WTC11 (cell line): ENCODE results near the gene SELENOP. TPM values are rescaled to one million over a fixed set of nuclear protein-coding genes. Genes with fewer than 3 reads are reported as not detected.

Source experiments
- ATAC-seq: fragments of 200-7000 bp; cut with Tn5 transposase; 2 replicates; pipeline ENCODE4 v1.10.0; 2021; ENCODE audit warnings: mild to moderate bottlenecking, moderate library complexity
- CTCF ChIA-PET: fragments of 300-600 bp; sonication (Branson Sonifier 250); formaldehyde crosslinking; loops from one replicate; lab custom pipeline; 2021; ENCODE audit warnings: antibody characterized with exemption; lab: Charles Lee
- POLR2A ChIA-PET: fragments of 350-600 bp; sonication (Branson Sonifier 250); formaldehyde crosslinking; loops from one replicate; lab custom pipeline; 2021; ENCODE audit warnings: antibody characterized with exemption; lab: Charles Lee
- DNase-seq: peaks from one replicate; pipeline ENCODE4 v3.0.0; 2021; ENCODE audit warnings: low spot score
- H3K27ac Mint-ChIP-seq: 2 replicates; pipeline ENCODE4 v1.8.0; 2021; ENCODE audit warnings: mixed read lengths
- H3K27me3 Mint-ChIP-seq: 2 replicates; pipeline ENCODE4 v1.8.0; 2021; ENCODE audit warnings: low read depth, mild to moderate bottlenecking, moderate library complexity, mixed read lengths
- H3K36me3 Mint-ChIP-seq: 2 replicates; pipeline ENCODE4 v1.8.0; 2021; ENCODE audit warnings: mixed read lengths
- H3K4me1 Mint-ChIP-seq: 2 replicates; pipeline ENCODE4 v1.8.0; 2022; ENCODE audit warnings: mixed read lengths
- H3K4me3 Mint-ChIP-seq: 2 replicates; pipeline ENCODE4 v1.8.0; 2021; ENCODE audit warnings: mild to moderate bottlenecking, moderate library complexity, mixed read lengths
- H3K9me3 Mint-ChIP-seq: 2 replicates; pipeline ENCODE4 v1.8.0; 2021; ENCODE audit warnings: mixed read lengths
- CBFB ChIP-seq: sonication (generic); formaldehyde crosslinking; IDR thresholded peaks from 2 replicates; pipeline ENCODE4 v1.8.1; 2022; ENCODE audit warnings: mild to moderate bottlenecking, low read depth, missing genetic modification reagents
- EMX1 ChIP-seq: fragments of 250-450 bp; sonication (Bioruptor Pico); IDR thresholded peaks from 2 replicates; pipeline ENCODE4 v1.8.0; 2021; ENCODE audit warnings: mild to moderate bottlenecking
- GTF2I ChIP-seq: fragments of 250-450 bp; sonication (Bioruptor Pico); conservative IDR thresholded peaks from 2 replicates; pipeline ENCODE4 v1.4.0; 2021; ENCODE audit warnings: mild to moderate bottlenecking
- IRF2 ChIP-seq: sonication (generic); formaldehyde crosslinking; IDR thresholded peaks from 2 replicates; pipeline ENCODE4 v1.8.0; 2022; ENCODE audit warnings: low read depth, missing genetic modification reagents, borderline replicate concordance
- KAT7 ChIP-seq: sonication (generic); formaldehyde crosslinking; IDR thresholded peaks from 2 replicates; pipeline ENCODE4 v1.8.1; 2023; ENCODE audit warnings: missing genetic modification reagents, mild to moderate bottlenecking, borderline replicate concordance
- NFE2L1 ChIP-seq: sonication (generic); formaldehyde crosslinking; IDR thresholded peaks from 2 replicates; pipeline ENCODE4 v1.8.1; 2023; ENCODE audit warnings: missing genetic modification reagents
- NR1H2 ChIP-seq: sonication (generic); formaldehyde crosslinking; IDR thresholded peaks from 2 replicates; pipeline ENCODE4 v1.9.0; 2021; ENCODE audit warnings: mild to moderate bottlenecking, moderate library complexity, missing genetic modification reagents
- RELA ChIP-seq: sonication (generic); formaldehyde crosslinking; IDR thresholded peaks from 2 replicates; pipeline ENCODE4 v1.8.1; 2022; ENCODE audit warnings: missing genetic modification reagents, mild to moderate bottlenecking, borderline replicate concordance
- RORB ChIP-seq: fragments of 250-450 bp; sonication (Bioruptor Pico); IDR thresholded peaks from 2 replicates; pipeline ENCODE4 v1.9.0; 2021; ENCODE audit warnings: mild to moderate bottlenecking
- TEAD1 ChIP-seq: sonication (generic); formaldehyde crosslinking; IDR thresholded peaks from 2 replicates; pipeline ENCODE4 v1.8.0; 2022; ENCODE audit warnings: mild to moderate bottlenecking, missing genetic modification reagents
- TP53 ChIP-seq: sonication (generic); formaldehyde crosslinking; IDR thresholded peaks from 2 replicates; pipeline ENCODE4 v1.8.1; 2023; ENCODE audit warnings: mild to moderate bottlenecking, missing genetic modification reagents
- ZNF219 ChIP-seq: sonication (generic); formaldehyde crosslinking; IDR thresholded peaks from 2 replicates; pipeline ENCODE4 v1.8.0; 2023; ENCODE audit warnings: missing genetic modification reagents, mild to moderate bottlenecking, borderline replicate concordance
- total RNA-seq: library from RNA; stranded (reverse); gene quantifications from 3 replicates; pipeline ENCODE4 v1.2.3, GENCODE V29; 2021
- TF ChIP-seq, protein P1 (sequence below): sonication (generic); formaldehyde crosslinking; IDR thresholded peaks from 2 replicates; pipeline ENCODE4 v1.8.0; 2022; ENCODE audit warnings: mild to moderate bottlenecking, missing genetic modification reagents
- TF ChIP-seq, protein P2 (sequence below): sonication (generic); formaldehyde crosslinking; IDR thresholded peaks from 2 replicates; pipeline ENCODE4 v1.8.0; 2023; ENCODE audit warnings: missing genetic modification reagents
- TF ChIP-seq, protein P3 (sequence below): sonication (generic); formaldehyde crosslinking; IDR thresholded peaks from 2 replicates; pipeline ENCODE4 v1.8.1; 2022; ENCODE audit warnings: low read depth, mild to moderate bottlenecking, moderate library complexity, missing genetic modification reagents, borderline replicate concordance
- TF ChIP-seq, protein P4 (sequence below): sonication (generic); formaldehyde crosslinking; IDR thresholded peaks from 2 replicates; pipeline ENCODE4 v1.8.1; 2023; ENCODE audit warnings: mild to moderate bottlenecking, missing genetic modification reagents
- TF ChIP-seq, protein P5 (sequence below): sonication (generic); formaldehyde crosslinking; IDR thresholded peaks from 2 replicates; pipeline ENCODE4 v1.8.1; 2022; ENCODE audit warnings: missing genetic modification reagents, borderline replicate concordance
- TF ChIP-seq, protein P6 (sequence below): sonication (generic); formaldehyde crosslinking; IDR thresholded peaks from 2 replicates; pipeline ENCODE4 v1.8.1; 2022; ENCODE audit warnings: low read depth, missing genetic modification reagents, borderline replicate concordance

The SELENOP gene
- total RNA-seq, 1 experiment from 2014 or later, result 13.2 TPM

DNA sequence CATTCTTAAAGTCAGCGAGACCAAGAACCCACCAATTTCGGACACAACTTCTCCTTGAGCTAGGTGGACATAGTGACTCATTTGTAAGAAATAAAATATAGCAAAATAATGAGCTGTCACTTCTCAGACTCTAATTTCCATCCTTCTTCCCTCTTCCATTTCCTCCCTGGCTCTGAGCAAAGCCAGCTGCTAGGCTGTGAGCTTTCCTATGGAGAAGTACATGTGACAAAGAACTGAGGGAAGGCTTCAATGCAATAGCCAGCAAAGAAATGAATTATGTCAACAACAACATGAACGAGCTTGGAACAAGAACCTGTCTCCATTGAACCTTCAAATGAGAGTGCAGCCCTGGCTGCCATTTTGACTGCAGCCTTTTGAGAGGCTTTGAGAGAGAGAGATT, 25.9 kb upstream of the SELENOP start:
- DNase-seq (no peak), ATAC-seq (no peak)
- POLR2A ChIA-PET, result no interaction called here
- no peaks in the 10 kb centered on the region for H3K27me3 Mint-ChIP-seq
- CTCF ChIA-PET, result interaction anchor here (1.3 to 1.4 kb wide), 2 partner anchors 52 to 71 kb away, joined by 3 read pairs; no protein-coding TSS in a partner anchor
- no peak for TF ChIP-seq NR1H2 (CRISPR knock-in tag)
- no peak for TF ChIP-seq GTF2I
- TF ChIP-seq, protein P1, sequence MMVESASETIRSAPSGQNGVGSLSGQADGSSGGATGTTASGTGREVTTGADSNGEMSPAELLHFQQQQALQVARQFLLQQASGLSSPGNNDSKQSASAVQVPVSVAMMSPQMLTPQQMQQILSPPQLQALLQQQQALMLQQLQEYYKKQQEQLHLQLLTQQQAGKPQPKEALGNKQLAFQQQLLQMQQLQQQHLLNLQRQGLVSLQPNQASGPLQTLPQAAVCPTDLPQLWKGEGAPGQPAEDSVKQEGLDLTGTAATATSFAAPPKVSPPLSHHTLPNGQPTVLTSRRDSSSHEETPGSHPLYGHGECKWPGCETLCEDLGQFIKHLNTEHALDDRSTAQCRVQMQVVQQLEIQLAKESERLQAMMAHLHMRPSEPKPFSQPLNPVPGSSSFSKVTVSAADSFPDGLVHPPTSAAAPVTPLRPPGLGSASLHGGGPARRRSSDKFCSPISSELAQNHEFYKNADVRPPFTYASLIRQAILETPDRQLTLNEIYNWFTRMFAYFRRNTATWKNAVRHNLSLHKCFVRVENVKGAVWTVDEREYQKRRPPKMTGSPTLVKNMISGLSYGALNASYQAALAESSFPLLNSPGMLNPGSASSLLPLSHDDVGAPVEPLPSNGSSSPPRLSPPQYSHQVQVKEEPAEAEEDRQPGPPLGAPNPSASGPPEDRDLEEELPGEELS, result no peak
- TF ChIP-seq ZNF219, result no peak
- TF ChIP-seq, protein P2, sequence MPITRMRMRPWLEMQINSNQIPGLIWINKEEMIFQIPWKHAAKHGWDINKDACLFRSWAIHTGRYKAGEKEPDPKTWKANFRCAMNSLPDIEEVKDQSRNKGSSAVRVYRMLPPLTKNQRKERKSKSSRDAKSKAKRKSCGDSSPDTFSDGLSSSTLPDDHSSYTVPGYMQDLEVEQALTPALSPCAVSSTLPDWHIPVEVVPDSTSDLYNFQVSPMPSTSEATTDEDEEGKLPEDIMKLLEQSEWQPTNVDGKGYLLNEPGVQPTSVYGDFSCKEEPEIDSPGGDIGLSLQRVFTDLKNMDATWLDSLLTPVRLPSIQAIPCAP (CRISPR knock-in tag), result no peak
- TF ChIP-seq, protein P3, sequence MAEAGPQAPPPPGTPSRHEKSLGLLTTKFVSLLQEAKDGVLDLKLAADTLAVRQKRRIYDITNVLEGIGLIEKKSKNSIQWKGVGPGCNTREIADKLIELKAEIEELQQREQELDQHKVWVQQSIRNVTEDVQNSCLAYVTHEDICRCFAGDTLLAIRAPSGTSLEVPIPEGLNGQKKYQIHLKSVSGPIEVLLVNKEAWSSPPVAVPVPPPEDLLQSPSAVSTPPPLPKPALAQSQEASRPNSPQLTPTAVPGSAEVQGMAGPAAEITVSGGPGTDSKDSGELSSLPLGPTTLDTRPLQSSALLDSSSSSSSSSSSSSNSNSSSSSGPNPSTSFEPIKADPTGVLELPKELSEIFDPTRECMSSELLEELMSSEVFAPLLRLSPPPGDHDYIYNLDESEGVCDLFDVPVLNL (CRISPR knock-in tag), result no peak
- no peak for TF ChIP-seq RELA
- H3K27ac Mint-ChIP-seq, result no peak overlapping the region
- no peak overlapping the region for H3K4me3 Mint-ChIP-seq
- no peaks in the 10 kb centered on the region for H3K36me3 Mint-ChIP-seq
- H3K9me3 Mint-ChIP-seq, result peaks cover 25% of the 10 kb centered on the region
- no peaks in the 10 kb centered on the region for H3K4me1 Mint-ChIP-seq

DNA sequence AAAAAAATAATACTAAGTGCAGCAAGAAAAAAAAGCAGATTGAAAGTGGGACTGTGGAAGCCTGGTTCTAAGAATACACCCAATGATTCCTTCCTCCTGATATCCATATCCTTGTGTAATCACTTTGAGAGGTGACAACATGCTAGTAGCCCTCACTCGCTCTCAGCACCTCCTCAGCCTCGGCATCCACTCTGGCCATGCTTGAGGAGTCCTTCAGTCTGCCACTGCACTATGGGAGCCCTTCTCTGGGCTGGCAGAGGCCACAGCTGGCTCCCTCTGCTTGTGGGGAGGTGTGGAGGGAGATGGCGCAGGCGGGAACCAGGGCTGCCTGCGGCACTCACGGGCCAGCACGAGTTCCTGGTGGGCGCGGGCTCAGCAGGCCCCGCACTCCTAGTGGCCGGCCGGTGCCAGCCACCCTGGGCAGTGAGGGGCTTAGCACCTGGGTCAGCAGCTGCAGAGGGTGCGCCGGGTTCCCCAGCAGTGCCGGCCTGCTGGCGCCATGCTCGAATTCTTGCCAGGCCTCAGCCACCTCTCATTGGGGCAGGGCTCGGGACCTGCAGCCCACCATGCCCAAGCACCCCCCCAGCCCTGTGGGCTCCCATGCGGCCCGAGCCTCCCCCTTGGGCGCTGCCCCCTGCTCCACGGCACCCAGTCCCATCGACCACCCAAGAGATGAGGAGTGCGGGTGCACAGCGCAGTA, 24.5 kb upstream of the SELENOP start:
- POLR2A ChIA-PET, result no interaction called here
- TF ChIP-seq TEAD1 (CRISPR knock-in tag), result no peak
- TF ChIP-seq, all 79 proteins: peak for 0
- Mint-ChIP-seq H3K27me3 (no peaks in the 10 kb centered on the region), H3K4me1 (no peaks in the 10 kb centered on the region), H3K36me3 (no peaks in the 10 kb centered on the region), H3K27ac (no peak overlapping the region), H3K4me3 (no peak overlapping the region), H3K9me3 (peaks cover 25% of the 10 kb centered on the region)
- DNase-seq, result no peak
- ATAC-seq, result no peak
- CTCF ChIA-PET, result interaction anchor here (1.3 kb wide), 1 partner anchor 73 kb away, joined by 3 read pairs; no protein-coding TSS in a partner anchor

DNA sequence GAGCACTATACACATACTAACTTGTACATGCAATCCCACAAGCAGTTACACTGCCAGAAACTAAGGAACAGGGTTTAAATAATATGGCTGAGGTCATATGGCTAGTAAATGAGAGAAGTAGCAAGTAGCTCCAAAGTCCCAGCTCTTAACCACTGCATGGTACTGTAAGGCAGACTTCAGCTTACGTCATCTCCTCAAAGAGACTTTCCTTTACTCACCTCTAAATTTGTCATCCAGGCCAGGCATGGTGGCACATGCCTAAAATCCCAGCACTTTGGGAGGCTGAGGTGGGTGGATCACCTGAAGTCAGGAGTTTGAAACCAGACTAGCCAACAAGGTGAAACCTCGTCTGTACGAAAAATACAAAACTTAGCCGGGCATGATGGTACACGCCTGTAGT, 20.4 kb upstream of the SELENOP start:
- CTCF ChIA-PET, result no interaction called here
- no peaks in the 10 kb centered on the region for H3K36me3 Mint-ChIP-seq
- DNase-seq (no peak), ATAC-seq (no peak)
- peaks cover 17% of the 10 kb centered on the region for H3K9me3 Mint-ChIP-seq
- no peaks in the 10 kb centered on the region for H3K27me3 Mint-ChIP-seq
- no peak overlapping the region for H3K4me3 Mint-ChIP-seq
- POLR2A ChIA-PET, result no interaction called here
- TF ChIP-seq, protein P4, sequence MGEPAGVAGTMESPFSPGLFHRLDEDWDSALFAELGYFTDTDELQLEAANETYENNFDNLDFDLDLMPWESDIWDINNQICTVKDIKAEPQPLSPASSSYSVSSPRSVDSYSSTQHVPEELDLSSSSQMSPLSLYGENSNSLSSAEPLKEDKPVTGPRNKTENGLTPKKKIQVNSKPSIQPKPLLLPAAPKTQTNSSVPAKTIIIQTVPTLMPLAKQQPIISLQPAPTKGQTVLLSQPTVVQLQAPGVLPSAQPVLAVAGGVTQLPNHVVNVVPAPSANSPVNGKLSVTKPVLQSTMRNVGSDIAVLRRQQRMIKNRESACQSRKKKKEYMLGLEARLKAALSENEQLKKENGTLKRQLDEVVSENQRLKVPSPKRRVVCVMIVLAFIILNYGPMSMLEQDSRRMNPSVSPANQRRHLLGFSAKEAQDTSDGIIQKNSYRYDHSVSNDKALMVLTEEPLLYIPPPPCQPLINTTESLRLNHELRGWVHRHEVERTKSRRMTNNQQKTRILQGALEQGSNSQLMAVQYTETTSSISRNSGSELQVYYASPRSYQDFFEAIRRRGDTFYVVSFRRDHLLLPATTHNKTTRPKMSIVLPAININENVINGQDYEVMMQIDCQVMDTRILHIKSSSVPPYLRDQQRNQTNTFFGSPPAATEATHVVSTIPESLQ, result no peak
- TF ChIP-seq, protein P5, sequence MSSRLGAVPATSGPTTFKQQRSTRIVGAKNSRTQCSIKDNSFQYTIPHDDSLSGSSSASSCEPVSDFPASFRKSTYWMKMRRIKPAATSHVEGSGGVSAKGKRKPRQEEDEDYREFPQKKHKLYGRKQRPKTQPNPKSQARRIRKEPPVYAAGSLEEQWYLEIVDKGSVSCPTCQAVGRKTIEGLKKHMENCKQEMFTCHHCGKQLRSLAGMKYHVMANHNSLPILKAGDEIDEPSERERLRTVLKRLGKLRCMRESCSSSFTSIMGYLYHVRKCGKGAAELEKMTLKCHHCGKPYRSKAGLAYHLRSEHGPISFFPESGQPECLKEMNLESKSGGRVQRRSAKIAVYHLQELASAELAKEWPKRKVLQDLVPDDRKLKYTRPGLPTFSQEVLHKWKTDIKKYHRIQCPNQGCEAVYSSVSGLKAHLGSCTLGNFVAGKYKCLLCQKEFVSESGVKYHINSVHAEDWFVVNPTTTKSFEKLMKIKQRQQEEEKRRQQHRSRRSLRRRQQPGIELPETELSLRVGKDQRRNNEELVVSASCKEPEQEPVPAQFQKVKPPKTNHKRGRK (CRISPR knock-in tag), result no peak
- no peaks in the 10 kb centered on the region for H3K4me1 Mint-ChIP-seq
- no peak overlapping the region for H3K27ac Mint-ChIP-seq

DNA sequence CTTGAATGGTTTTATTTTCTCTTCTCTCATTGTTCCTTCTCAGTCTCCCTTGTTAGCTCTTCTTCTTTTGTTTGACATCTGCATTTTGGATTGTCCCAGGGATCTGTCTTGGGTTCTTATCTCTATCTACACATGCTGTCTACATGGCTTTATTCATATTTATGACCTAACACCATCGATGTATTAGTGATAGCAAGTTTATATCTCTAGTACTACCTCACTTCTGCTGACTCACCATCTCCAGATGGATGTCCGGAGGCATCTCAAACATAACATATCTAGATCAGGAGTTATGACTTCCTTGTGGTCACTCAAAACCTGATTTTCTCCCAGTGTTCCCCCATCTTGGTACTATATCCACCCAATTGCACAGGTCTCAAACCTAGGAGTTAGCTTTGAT, 19.2 kb upstream of the SELENOP start:
- Mint-ChIP-seq H3K4me3 (no peak overlapping the region), H3K27me3 (no peaks in the 10 kb centered on the region), H3K9me3 (peaks cover 12% of the 10 kb centered on the region), H3K36me3 (no peaks in the 10 kb centered on the region), H3K4me1 (no peaks in the 10 kb centered on the region), H3K27ac (no peak overlapping the region)
- ChIA-PET CTCF (no interaction called here), POLR2A (no interaction called here)
- no peak for ATAC-seq
- DNase-seq, result no peak
- TF ChIP-seq, protein P4, result no peak
- TF ChIP-seq KAT7 (CRISPR knock-in tag) (no peak), IRF2 (no peak), TP53 (CRISPR knock-in tag) (no peak), EMX1 (no peak), NFE2L1 (CRISPR knock-in tag) (no peak), CBFB (CRISPR knock-in tag) (no peak), RORB (CRISPR knock-in tag) (no peak)
- TF ChIP-seq, protein P6, sequence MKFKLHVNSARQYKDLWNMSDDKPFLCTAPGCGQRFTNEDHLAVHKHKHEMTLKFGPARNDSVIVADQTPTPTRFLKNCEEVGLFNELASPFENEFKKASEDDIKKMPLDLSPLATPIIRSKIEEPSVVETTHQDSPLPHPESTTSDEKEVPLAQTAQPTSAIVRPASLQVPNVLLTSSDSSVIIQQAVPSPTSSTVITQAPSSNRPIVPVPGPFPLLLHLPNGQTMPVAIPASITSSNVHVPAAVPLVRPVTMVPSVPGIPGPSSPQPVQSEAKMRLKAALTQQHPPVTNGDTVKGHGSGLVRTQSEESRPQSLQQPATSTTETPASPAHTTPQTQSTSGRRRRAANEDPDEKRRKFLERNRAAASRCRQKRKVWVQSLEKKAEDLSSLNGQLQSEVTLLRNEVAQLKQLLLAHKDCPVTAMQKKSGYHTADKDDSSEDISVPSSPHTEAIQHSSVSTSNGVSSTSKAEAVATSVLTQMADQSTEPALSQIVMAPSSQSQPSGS, result no peak
